NCI-H1417 treated with DMSO at 0.1 percent for 48 hours (cell line): ENCODE data around the gene FSTL4.
"Not testable (repeated sequence)": the region's sequence is repeated elsewhere in the genome, so short reads cannot be mapped to it uniquely, and the experiment has no call there.

Experiments used
- DNase-seq: peaks from one replicate; lab custom pipeline; 2025; lab: John Stamatoyannopoulos, UW

The FSTL4 gene

GRCh38 chr5:133170756-133171387 lies 441.5 kb downstream of the FSTL4 start:
- not testable (repeated sequence) for DNase-seq

- no peak for DNase-seq
Measured at GRCh38 chr5:133164759-133165158, 447.6 kb downstream of the FSTL4 start.

- DNase-seq, result no peak
Measured at GRCh38 chr5:133163839-133164238, 448.5 kb downstream of the FSTL4 start.

DNA sequence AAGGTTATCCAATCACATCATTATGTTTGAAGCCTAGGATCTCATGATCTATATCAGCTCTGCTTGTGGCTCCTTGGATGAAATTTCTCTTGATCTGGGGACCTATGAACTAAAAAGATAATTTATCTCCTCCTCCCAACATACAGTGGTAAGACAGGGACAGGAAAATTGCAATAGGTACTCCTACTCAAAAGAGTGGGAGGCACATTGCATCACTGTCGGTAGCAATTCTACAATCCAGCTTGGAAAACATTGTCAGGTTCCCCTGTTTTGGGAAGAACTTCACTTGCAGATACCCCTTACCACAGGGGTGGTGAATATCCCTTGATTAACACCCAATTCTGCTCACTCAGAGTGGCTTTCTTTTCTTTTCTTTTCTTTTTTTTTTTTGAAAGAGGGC lies 452.8 kb downstream of the FSTL4 start:
- no peak for DNase-seq

GRCh38 chr5:133155326-133155969 lies 456.9 kb downstream of the FSTL4 start:
- no peak for DNase-seq

GRCh38 chr5:133154274-133155075 lies 457.9 kb downstream of the FSTL4 start:
- no peak for DNase-seq

GRCh38 chr5:133150909-133151544 lies 461.3 kb downstream of the FSTL4 start:
- DNase-seq, result no peak

- no peak for DNase-seq
Measured at GRCh38 chr5:133149345-133149744, 463.0 kb downstream of the FSTL4 start.

- DNase-seq, result no peak
Measured at GRCh38 chr5:133147815-133148567, 464.4 kb downstream of the FSTL4 start.

DNA sequence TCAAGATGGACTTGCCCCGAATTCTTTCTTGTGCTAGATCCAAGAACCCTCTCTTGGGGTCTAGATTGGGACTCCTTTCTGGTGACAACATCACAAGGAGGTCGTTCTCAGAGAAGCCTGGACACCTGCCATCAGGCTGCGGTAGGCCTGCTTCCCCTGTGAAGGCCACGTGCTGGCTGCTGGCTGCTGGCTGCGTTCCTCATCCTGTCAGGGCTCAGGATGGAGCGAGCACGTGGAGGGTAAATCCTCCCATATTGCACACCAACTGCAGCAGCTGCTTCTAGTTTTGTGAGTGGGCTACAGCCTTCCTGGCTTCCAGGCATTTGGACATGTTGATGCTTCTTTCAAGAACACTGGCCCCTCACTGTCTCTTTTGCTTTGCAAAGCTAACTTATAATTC lies 464.9 kb downstream of the FSTL4 start:
- no peak for DNase-seq
